ENCODE measurements around the gene TXLNB.
"Not testable (repeated sequence)": the region's sequence is repeated elsewhere in the genome, so short reads cannot be mapped to it uniquely, and the experiment has no call there.

Gene TXLNB

GRCh38 chr6:139311831-139312230 is 20.0 kb upstream of the TXLNB start:
- DNase-seq (ENCODE audit: low read depth in 2 of 2), result no peak

GRCh38 chr6:139308936-139309603 is 17.3 kb upstream of the TXLNB start:
- no peak for DNase-seq (ENCODE audit: low read depth in 2 of 2)

- DNase-seq (ENCODE audit: low read depth in 2 of 2), result no peak
Measured at GRCh38 chr6:139308286-139308916, 16.6 kb upstream of the TXLNB start.

- DNase-seq (ENCODE audit: low read depth in 2 of 2), result no peak
Measured at GRCh38 chr6:139306291-139306981, 14.6 kb upstream of the TXLNB start.

GRCh38 chr6:139303185-139303584 is 11.4 kb upstream of the TXLNB start:
- no peak for DNase-seq (ENCODE audit: low read depth in 2 of 2)

- DNase-seq (ENCODE audit: low read depth in 2 of 2), result no peak
Measured at GRCh38 chr6:139297921-139298320, 6.1 kb upstream of the TXLNB start.

GRCh38 chr6:139296927-139297326 is 5.1 kb upstream of the TXLNB start:
- DNase-seq (ENCODE audit: low read depth in 2 of 2), result peak; percentile 30 to 39

GRCh38 chr6:139295901-139296300 is 4.1 kb upstream of the TXLNB start:
- no peak for DNase-seq (ENCODE audit: low read depth in 2 of 2)

- no peak for DNase-seq (ENCODE audit: low read depth in 2 of 2)
Measured at GRCh38 chr6:139294090-139294489, 2.3 kb upstream of the TXLNB start.

GRCh38 chr6:139293230-139293629 is 1.4 kb upstream of the TXLNB start:
- not testable (repeated sequence) for DNase-seq (ENCODE audit: low read depth in 2 of 2)

- no peak for DNase-seq (ENCODE audit: low read depth in 2 of 2)
Measured at GRCh38 chr6:139290787-139291311, 949 bp downstream of the TXLNB start.

- DNase-seq (ENCODE audit: low read depth in 2 of 2), result no peak
Measured at GRCh38 chr6:139289233-139289632, 2.6 kb downstream of the TXLNB start.

- no peak for DNase-seq (ENCODE audit: low read depth in 2 of 2)
Measured at GRCh38 chr6:139288496-139289040, 3.2 kb downstream of the TXLNB start.

- DNase-seq (ENCODE audit: low read depth in 2 of 2), result no peak
Measured at GRCh38 chr6:139287868-139288267, 3.9 kb downstream of the TXLNB start.

GRCh38 chr6:139286438-139286837 is 5.4 kb downstream of the TXLNB start:
- DNase-seq (ENCODE audit: low read depth in 2 of 2), result not testable (repeated sequence)

GRCh38 chr6:139285590-139285989 is 6.2 kb downstream of the TXLNB start:
- no peak for DNase-seq (ENCODE audit: low read depth in 2 of 2)

- DNase-seq (ENCODE audit: low read depth in 2 of 2), result no peak
Measured at GRCh38 chr6:139284789-139285188, 7.0 kb downstream of the TXLNB start.

- DNase-seq (ENCODE audit: low read depth in 2 of 2), result no peak
Measured at GRCh38 chr6:139282684-139283083, 9.1 kb downstream of the TXLNB start.

GRCh38 chr6:139278190-139278589 is 13.6 kb downstream of the TXLNB start:
- no peak for DNase-seq (ENCODE audit: low read depth in 2 of 2)

- DNase-seq (ENCODE audit: low read depth in 2 of 2), result no peak
Measured at GRCh38 chr6:139277587-139277986, 14.2 kb downstream of the TXLNB start.

GRCh38 chr6:139277161-139277560 is 14.6 kb downstream of the TXLNB start:
- DNase-seq (ENCODE audit: low read depth in 2 of 2), result no peak

GRCh38 chr6:139275279-139276055 is 16.3 kb downstream of the TXLNB start:
- no peak for DNase-seq (ENCODE audit: low read depth in 2 of 2)
